ENCODE data around the gene PMS1. TPM values are rescaled to one million over a fixed set of nuclear protein-coding genes. Genes with fewer than 3 reads are reported as not detected.

PMS1 gene
- total RNA-seq, 4 donors from 2014 or later, result 11.4 to 22.9 (median 14.4) TPM

DNA sequence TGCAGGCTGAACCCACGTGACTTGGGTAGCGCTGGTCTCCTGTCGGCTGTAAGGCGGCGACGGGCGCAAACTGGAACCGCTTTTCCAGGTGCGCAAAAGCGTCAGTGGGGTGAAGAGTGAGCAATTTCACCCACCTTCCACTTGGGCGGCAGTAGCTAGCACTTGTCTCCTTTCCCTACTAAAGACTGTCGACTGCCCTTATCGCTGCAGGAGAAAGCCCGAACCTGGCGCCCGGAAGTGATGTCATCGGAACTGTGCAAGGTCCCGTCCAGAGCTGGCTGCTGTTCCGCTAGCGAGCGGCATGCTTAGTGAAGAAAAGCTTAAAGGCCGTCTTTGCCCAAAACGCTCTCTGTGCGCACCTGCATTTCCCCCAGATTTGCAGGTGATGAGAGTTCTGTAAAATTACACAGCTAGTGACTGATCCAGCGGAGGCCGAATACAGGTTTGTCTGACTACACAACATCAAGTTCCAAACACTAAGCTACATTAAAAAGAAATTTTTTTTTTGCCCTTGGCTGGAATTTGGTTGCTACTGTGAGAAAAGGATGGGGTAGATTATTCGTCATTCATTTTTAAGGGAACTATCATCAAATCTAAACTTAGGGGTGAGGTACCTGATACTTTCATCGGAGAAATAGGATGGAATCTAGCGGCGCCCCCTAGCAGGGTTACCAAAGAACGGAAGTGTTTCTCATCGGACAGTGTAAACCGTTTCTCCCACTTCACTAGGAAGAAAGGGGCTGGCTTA is 21.5 kb upstream of the PMS1 start, which contains the start of gene OSGEPL1:
Gene OSGEPL1, minus strand, starts transcription at position 242 of the 748 bp plus-strand sequence. CDS start 1,152 bp downstream, outside the sequence.
- Histone ChIP-seq H3K9me3 (no peaks in the 10 kb centered on the region), H3K4me3 (peak within 1 kb of the TSS; percentile 66 to 71), H3K27ac (peak within 1 kb of the TSS; percentile 84 to 91 (median 87)), H3K36me3 (peaks cover 0 to 8% of the 10 kb centered on the region in 2 donors), H3K4me1 (peaks cover 0 to 20% (median 5%) of the 10 kb centered on the region in 3 donors), H3K27me3 (no peaks in the 10 kb centered on the region)
- ATAC-seq, result peak; percentile 97
- WGBS, 2 donors (ENCODE audit: low coverage in 1 of 2), result 0 to 1% methylated on average over 15 to 21 of the region's 33 CpGs
- TF ChIP-seq POLR2AphosphoS5 (IDR thresholded peaks at IDR 0.05) (no peak), POLR2A (IDR thresholded peaks at IDR 0.05) (no peak), EP300 (IDR thresholded peaks at IDR 0.05) (no peak), CTCF (IDR thresholded peaks at IDR 0.05) (peak; percentile 26 to 56 (median 44))

DNA sequence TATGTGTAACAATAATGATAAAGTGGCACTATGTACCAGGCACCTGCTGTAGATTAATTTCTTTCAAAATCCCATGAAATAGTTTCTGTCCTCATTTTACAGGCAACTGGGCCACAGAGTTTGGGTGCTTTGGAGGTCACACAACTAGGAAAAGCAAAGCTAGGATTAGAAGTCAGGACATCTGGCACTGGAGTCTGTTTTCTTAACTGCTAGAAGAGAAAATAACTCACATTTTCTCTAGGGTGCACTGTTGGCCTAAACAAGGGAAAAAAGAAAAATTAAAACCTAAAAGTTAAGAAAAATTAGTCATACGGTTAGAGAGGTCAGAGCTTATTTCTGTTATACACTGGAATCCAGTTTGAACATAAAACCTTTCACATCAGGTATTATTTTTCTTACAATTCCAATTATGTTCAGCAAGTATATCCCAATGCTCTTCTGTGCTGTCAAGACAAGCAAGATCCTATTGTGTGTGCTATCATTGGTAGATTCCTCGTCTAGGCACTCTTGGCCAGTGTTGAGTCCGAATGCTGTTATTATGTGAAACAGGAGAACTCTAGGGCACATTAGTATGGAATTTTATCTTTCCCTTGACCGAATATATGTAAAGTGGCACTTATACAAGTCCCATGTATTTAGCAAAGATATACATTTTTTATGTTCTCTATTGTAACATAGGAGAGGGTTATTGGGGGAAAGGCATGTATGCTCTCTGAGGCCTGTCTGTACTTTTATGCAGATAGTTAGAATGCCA is 20.2 kb upstream of the PMS1 start:
- no peak overlapping the region for H3K4me3 ChIP-seq
- H3K4me1 ChIP-seq, result peaks cover 0 to 20% (median 5%) of the 10 kb centered on the region in 3 donors
- TF ChIP-seq POLR2A (IDR thresholded peaks at IDR 0.05), result no peak
- no peak for TF ChIP-seq CTCF (IDR thresholded peaks at IDR 0.05)
- TF ChIP-seq EP300 (IDR thresholded peaks at IDR 0.05), result no peak
- no peak for TF ChIP-seq POLR2AphosphoS5 (IDR thresholded peaks at IDR 0.05)
- WGBS, 2 donors (ENCODE audit: low coverage in 1 of 2), result 81 to 89% methylated on average over 4 of the region's 4 CpGs
- ATAC-seq, result no peak
- H3K27me3 ChIP-seq, result no peaks in the 10 kb centered on the region
- H3K36me3 ChIP-seq, result peaks cover 0 to 18% of the 10 kb centered on the region in 2 donors
- H3K9me3 ChIP-seq, result no peaks in the 10 kb centered on the region
- peak overlapping the region in 1 of 4 donors; percentile 91 for H3K27ac ChIP-seq

GRCh38 chr2:189770590-189771322 is 13.5 kb upstream of the PMS1 start:
- H3K4me3 ChIP-seq, result no peak overlapping the region
- no peak for TF ChIP-seq EP300 (IDR thresholded peaks at IDR 0.05)
- no peak for TF ChIP-seq POLR2AphosphoS5 (IDR thresholded peaks at IDR 0.05)
- TF ChIP-seq POLR2A (IDR thresholded peaks at IDR 0.05), result no peak
- TF ChIP-seq CTCF (IDR thresholded peaks at IDR 0.05), result no peak
- 48 to 61% methylated on average over 6 of the region's 6 CpGs for WGBS, 2 donors (ENCODE audit: low coverage in 1 of 2)
- H3K27ac ChIP-seq, result no peak overlapping the region
- no peak for ATAC-seq
- no peaks in the 10 kb centered on the region for H3K27me3 ChIP-seq
- peaks cover 0 to 85% of the 10 kb centered on the region in 2 donors for H3K36me3 ChIP-seq
- H3K9me3 ChIP-seq, result no peaks in the 10 kb centered on the region
- H3K4me1 ChIP-seq, result no peaks in the 10 kb centered on the region

DNA sequence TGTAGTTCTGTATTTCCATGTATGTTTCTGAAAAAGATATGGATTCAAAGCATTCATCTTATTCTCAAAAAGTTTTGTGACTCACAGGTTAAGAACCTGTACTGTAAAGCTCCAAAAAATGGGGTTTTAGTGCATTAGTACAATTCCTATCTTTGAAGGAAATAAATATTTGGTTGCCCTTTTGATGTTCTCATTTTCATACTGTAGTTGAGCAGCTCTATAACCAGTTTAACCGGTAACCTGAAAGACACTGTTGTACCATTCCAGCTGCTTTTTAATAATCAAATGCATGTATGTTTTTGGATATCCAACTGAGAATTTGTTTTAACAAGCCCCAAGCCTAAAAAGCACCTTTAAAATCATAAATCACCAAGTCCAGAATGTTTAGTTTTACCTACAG is 12.0 kb upstream of the PMS1 start:
- 100% methylated on average over 1 of the region's 1 CpG for WGBS, 2 donors (ENCODE audit: low coverage in 1 of 2)
- no peaks in the 10 kb centered on the region for H3K9me3 ChIP-seq
- no peaks in the 10 kb centered on the region for H3K4me1 ChIP-seq
- H3K27me3 ChIP-seq, result no peaks in the 10 kb centered on the region
- H3K36me3 ChIP-seq, result peaks cover 0 to 90% of the 10 kb centered on the region in 2 donors
- ATAC-seq, result no peak
- no peak overlapping the region for H3K4me3 ChIP-seq
- no peak for TF ChIP-seq POLR2A (IDR thresholded peaks at IDR 0.05)
- no peak overlapping the region for H3K27ac ChIP-seq

- H3K4me1 ChIP-seq, result peaks cover 3 to 55% (median 18%) of the 10 kb centered on the region in 3 donors
- no peak for ATAC-seq
- peaks cover 0 to 43% of the 10 kb centered on the region in 2 donors for H3K36me3 ChIP-seq
- peak overlapping the region in 1 of 2 donors; percentile 75 for H3K4me3 ChIP-seq
- TF ChIP-seq CTCF (IDR thresholded peaks at IDR 0.05) (no peak), POLR2A (IDR thresholded peaks at IDR 0.05) (no peak), POLR2AphosphoS5 (IDR thresholded peaks at IDR 0.05) (no peak), EP300 (IDR thresholded peaks at IDR 0.05) (no peak)
- no peaks in the 10 kb centered on the region for H3K9me3 ChIP-seq
- H3K27me3 ChIP-seq, result no peaks in the 10 kb centered on the region
- WGBS, 2 donors (ENCODE audit: low coverage in 1 of 2), result 57 to 64% methylated on average over 3 to 4 of the region's 4 CpGs
- H3K27ac ChIP-seq, result peak overlapping the region in 3 of 4 donors; percentile 44 to 97 (median 93)
Observed at GRCh38 chr2:189782221-189782671, 2.0 kb upstream of the PMS1 start.

Measured in gastroesophageal sphincter (tissue), 4 donors.